Trophoblast cell (in vitro differentiated cells and primary cell): ENCODE data around the gene PC.

ENCODE experiments used
- DNase-seq, 2 donors: peaks; one replicate each; pipeline ENCODE4 v3.0.0-alpha.2; 2016
- H2AFZ ChIP-seq: 2 replicates; pipeline ENCODE4 v1.6.1; 2013; ENCODE audit warnings: low read length, moderate library complexity, mild to moderate bottlenecking; ENCODE audit not compliant: insufficient read depth, poor library complexity
- H2AK5ac ChIP-seq: 2 replicates; pipeline ENCODE4 v1.6.1; 2013; ENCODE audit warnings: mild to moderate bottlenecking, low read length
- H2BK120ac ChIP-seq: 2 replicates; pipeline ENCODE4 v1.6.1; 2013; ENCODE audit warnings: low read length, mild to moderate bottlenecking, moderate library complexity; ENCODE audit not compliant: insufficient read depth, poor library complexity
- H2BK12ac ChIP-seq: 2 replicates; pipeline ENCODE4 v1.6.1; 2013; ENCODE audit warnings: mild to moderate bottlenecking, low read length, moderate library complexity
- H2BK5ac ChIP-seq: 2 replicates; pipeline ENCODE4 v1.6.1; 2013; ENCODE audit warnings: low read length, low read depth, moderate library complexity, mild to moderate bottlenecking; ENCODE audit not compliant: poor library complexity
- H3K14ac ChIP-seq: 2 replicates; pipeline ENCODE4 v1.6.1; 2013; ENCODE audit warnings: mild to moderate bottlenecking, low read length
- H3K18ac ChIP-seq: 2 replicates; pipeline ENCODE4 v1.6.1; 2013; ENCODE audit warnings: mild to moderate bottlenecking, low read length
- H3K23ac ChIP-seq: 2 replicates; pipeline ENCODE4 v1.6.1; 2013; ENCODE audit warnings: low read length
- H3K27ac ChIP-seq: 2 replicates; pipeline ENCODE4 v1.5.1; 2013; ENCODE audit warnings: low read depth, mild to moderate bottlenecking, inconsistent platforms, low read length, moderate library complexity
- H3K27me3 ChIP-seq: 2 replicates; pipeline ENCODE4 v1.6.1; 2013; ENCODE audit warnings: inconsistent platforms, mild to moderate bottlenecking, low read length, moderate library complexity; ENCODE audit not compliant: insufficient read depth
- H3K36me3 ChIP-seq, 2 experiments: 1 replicate in 1 of 2; 2 replicates in 1 of 2; pipeline ENCODE4 v1.6.1; 2013; ENCODE audit warnings: low read length in 2 of 2, mild to moderate bottlenecking in 2 of 2, moderate library complexity in 1 of 2; ENCODE audit not compliant: insufficient read depth in 2 of 2, control insufficient read depth in 1 of 2
- H3K4ac ChIP-seq: 2 replicates; pipeline ENCODE4 v1.6.1; 2013; ENCODE audit warnings: low read depth, mild to moderate bottlenecking, low read length, moderate library complexity
- H3K4me1 ChIP-seq, 2 experiments: 1 replicate in 1 of 2; 2 replicates in 1 of 2; pipeline ENCODE4 v1.6.1; 2013; ENCODE audit warnings: low read length in 2 of 2, mild to moderate bottlenecking in 2 of 2, moderate library complexity in 1 of 2; ENCODE audit not compliant: insufficient read depth in 2 of 2, control insufficient read depth in 1 of 2
- H3K4me2 ChIP-seq: 2 replicates; pipeline ENCODE4 v1.6.1; 2013; ENCODE audit warnings: inconsistent platforms, mild to moderate bottlenecking, low read length, moderate library complexity
- H3K4me3 ChIP-seq: 2 replicates; pipeline ENCODE4 v1.5.1; 2013; ENCODE audit warnings: mild to moderate bottlenecking, low read depth, low read length, inconsistent platforms
- H3K79me1 ChIP-seq: one replicate; pipeline ENCODE4 v1.6.1; 2013; ENCODE audit warnings: low read length
- H3K79me2 ChIP-seq: 2 replicates; pipeline ENCODE4 v1.6.1; 2013; ENCODE audit warnings: low read length, mild to moderate bottlenecking; ENCODE audit not compliant: control insufficient read depth, insufficient read depth, poor library complexity
- H3K9ac ChIP-seq: 2 replicates; pipeline ENCODE4 v1.6.1; 2013; ENCODE audit warnings: mild to moderate bottlenecking, low read length
- H3K9me3 ChIP-seq: 2 replicates; pipeline ENCODE4 v1.6.1; 2013; ENCODE audit warnings: low read depth, mild to moderate bottlenecking, control low read depth, inconsistent platforms, low read length; ENCODE audit not compliant: insufficient read depth
- H4K12ac ChIP-seq: 2 replicates; pipeline ENCODE4 v1.6.1; 2013; ENCODE audit warnings: low read depth, mild to moderate bottlenecking, low read length, moderate library complexity
- H4K8ac ChIP-seq: 2 replicates; pipeline ENCODE4 v1.6.1; 2013; ENCODE audit warnings: low read depth, mild to moderate bottlenecking, low read length, moderate library complexity
- H4K91ac ChIP-seq: one replicate; pipeline ENCODE4 v1.6.1; 2013; ENCODE audit warnings: low read depth, mild to moderate bottlenecking, low read length, moderate library complexity
- WGBS: extraction: QIAGEN DNeasy Blood & Tissue Kit; methylation state at CpG from one replicate; pipeline ENCODE4 v1.1.7; 2013; ENCODE audit warnings: missing lambda C conversion rate; ENCODE audit not compliant: insufficient read length, insufficient coverage; ENCODE audit errors: extremely low coverage; 5-methylcytosine and 5-hydroxymethylcytosine counted together

Gene PC

DNA sequence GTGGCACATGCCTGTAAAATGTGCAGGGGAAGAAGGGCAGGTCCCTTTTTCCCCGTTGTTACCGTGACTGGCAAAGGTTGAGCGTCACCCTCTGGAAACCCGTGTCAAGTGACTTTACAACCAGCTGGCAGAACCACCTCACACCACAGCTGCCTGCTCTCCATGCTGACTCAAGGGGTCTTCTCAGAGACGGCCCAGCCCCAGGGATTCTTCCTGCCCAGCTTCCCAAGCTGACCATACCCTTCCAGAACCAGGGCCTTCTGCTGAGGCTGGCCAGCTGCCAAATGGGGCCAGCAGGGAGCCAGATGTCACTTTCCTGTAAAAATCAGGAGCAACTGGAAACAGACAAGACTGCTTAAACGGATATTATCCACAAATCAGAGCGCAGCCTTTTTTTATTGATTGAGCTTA is 6.3 kb downstream of the PC start:
- H3K79me1 ChIP-seq: peaks cover 4% of the 10 kb centered on the region
- H2BK12ac ChIP-seq: peak overlapping the region; percentile 24
- H4K12ac ChIP-seq: no peak overlapping the region
- no peak overlapping the region for H2BK5ac ChIP-seq
- no peak overlapping the region for H3K4me2 ChIP-seq
- H3K4ac ChIP-seq: no peak overlapping the region
- DNase-seq: no peak
- H3K14ac ChIP-seq: no peak overlapping the region
- peaks cover 7 to 9% of the 10 kb centered on the region in 2 experiments for H3K4me1 ChIP-seq
- H3K9me3 ChIP-seq: no peaks in the 10 kb centered on the region
- no peak overlapping the region for H2AFZ ChIP-seq
- no peaks in the 10 kb centered on the region for H3K79me2 ChIP-seq
- H3K27me3 ChIP-seq: no peaks in the 10 kb centered on the region
- no peak overlapping the region for H2BK120ac ChIP-seq
- peak overlapping the region; percentile 30 for H3K9ac ChIP-seq
- no peak overlapping the region for H3K23ac ChIP-seq
- H2AK5ac ChIP-seq: no peak overlapping the region
- no CpG with 5 or more reads among the region's 7 CpGs for WGBS
- H3K27ac ChIP-seq: no peak overlapping the region
- H4K91ac ChIP-seq: no peak overlapping the region
- H3K4me3 ChIP-seq: no peak overlapping the region
- H3K36me3 ChIP-seq: peaks cover 0 to 2% of the 10 kb centered on the region in 2 experiments
- H4K8ac ChIP-seq: no peak overlapping the region
- no peak overlapping the region for H3K18ac ChIP-seq

DNA sequence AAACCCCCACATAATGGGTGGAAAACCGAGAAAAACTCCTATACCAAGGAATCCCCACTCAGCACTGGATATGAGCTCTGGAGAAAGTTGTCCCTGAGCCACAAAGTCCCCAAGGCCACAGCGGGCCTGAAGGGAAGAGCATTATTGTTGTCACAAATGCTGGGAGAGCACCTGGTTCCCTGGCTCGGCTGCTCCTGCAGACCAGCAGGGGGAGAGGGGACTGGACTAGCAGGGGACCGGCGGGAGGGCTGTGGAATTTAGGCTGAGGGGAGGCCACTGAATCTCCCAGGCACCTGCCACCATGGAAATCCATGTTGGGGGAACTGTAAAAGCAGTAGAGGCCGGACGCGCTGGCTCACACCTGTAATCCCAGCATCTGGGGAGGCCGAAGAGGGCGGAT is 7.0 kb downstream of the PC start:
- peaks cover 3 to 9% of the 10 kb centered on the region in 2 experiments for H3K4me1 ChIP-seq
- H2BK120ac ChIP-seq: peak overlapping the region; percentile 5
- no peak overlapping the region for H3K4ac ChIP-seq
- peak overlapping the region; percentile 28 for H4K91ac ChIP-seq
- H3K23ac ChIP-seq: no peak overlapping the region
- no peak for DNase-seq
- H3K27ac ChIP-seq: no peak overlapping the region
- peak overlapping the region; percentile 41 for H2AK5ac ChIP-seq
- H3K79me1 ChIP-seq: peaks cover 4% of the 10 kb centered on the region
- no peaks in the 10 kb centered on the region for H3K9me3 ChIP-seq
- H3K4me3 ChIP-seq: no peak overlapping the region
- H2BK12ac ChIP-seq: peak overlapping the region; percentile 65
- H2AFZ ChIP-seq: no peak overlapping the region
- peak overlapping the region; percentile 11 for H4K8ac ChIP-seq
- no peak overlapping the region for H3K9ac ChIP-seq
- H4K12ac ChIP-seq: peak overlapping the region; percentile 16
- H3K79me2 ChIP-seq: no peaks in the 10 kb centered on the region
- H2BK5ac ChIP-seq: peak overlapping the region; percentile 13
- H3K4me2 ChIP-seq: no peak overlapping the region
- no CpG with 5 or more reads among the region's 10 CpGs for WGBS
- H3K27me3 ChIP-seq: no peaks in the 10 kb centered on the region
- H3K36me3 ChIP-seq: peaks cover 0 to 2% of the 10 kb centered on the region in 2 experiments
- H3K18ac ChIP-seq: peak overlapping the region; percentile 51
- H3K14ac ChIP-seq: no peak overlapping the region

DNA sequence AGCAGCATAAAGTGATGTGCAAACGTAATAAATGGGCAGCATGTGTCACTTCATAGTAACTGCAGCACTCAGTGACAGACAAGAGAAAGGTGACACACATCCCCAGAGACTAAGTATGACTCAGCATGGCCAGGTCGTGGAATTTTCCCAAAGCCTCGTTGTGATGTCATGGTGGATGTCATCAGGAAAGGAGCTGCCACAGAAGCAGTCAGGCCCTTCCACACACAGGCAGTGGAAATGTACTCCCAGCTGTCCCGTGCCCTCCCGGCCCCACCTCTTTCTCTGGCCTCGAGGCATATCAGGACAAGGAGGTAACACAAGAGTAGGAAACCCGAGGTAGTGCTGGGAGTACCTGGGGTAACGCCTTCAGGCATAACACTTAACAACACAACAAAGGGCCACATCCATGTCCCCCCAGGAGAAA is 8.1 kb downstream of the PC start:
- DNase-seq: peak; percentile 96 to 99
- no CpG with 5 or more reads among the region's 8 CpGs for WGBS
- Histone ChIP-seq H3K27ac (no peak overlapping the region), H3K9me3 (no peaks in the 10 kb centered on the region), H2AK5ac (no peak overlapping the region), H2BK12ac (no peak overlapping the region), H4K8ac (no peak overlapping the region), H3K27me3 (no peaks in the 10 kb centered on the region), H3K4me3 (no peak overlapping the region), H3K4me2 (no peak overlapping the region), H3K36me3 (peaks cover 0 to 2% of the 10 kb centered on the region in 2 experiments), H3K9ac (no peak overlapping the region), H3K79me2 (no peaks in the 10 kb centered on the region), H4K12ac (no peak overlapping the region), H3K4me1 (peaks cover 3 to 9% of the 10 kb centered on the region in 2 experiments), H4K91ac (no peak overlapping the region), H2BK5ac (no peak overlapping the region), H3K79me1 (peaks cover 4% of the 10 kb centered on the region), H3K14ac (no peak overlapping the region), H2AFZ (no peak overlapping the region), H2BK120ac (no peak overlapping the region), H3K4ac (no peak overlapping the region), H3K23ac (no peak overlapping the region), H3K18ac (no peak overlapping the region)

DNA sequence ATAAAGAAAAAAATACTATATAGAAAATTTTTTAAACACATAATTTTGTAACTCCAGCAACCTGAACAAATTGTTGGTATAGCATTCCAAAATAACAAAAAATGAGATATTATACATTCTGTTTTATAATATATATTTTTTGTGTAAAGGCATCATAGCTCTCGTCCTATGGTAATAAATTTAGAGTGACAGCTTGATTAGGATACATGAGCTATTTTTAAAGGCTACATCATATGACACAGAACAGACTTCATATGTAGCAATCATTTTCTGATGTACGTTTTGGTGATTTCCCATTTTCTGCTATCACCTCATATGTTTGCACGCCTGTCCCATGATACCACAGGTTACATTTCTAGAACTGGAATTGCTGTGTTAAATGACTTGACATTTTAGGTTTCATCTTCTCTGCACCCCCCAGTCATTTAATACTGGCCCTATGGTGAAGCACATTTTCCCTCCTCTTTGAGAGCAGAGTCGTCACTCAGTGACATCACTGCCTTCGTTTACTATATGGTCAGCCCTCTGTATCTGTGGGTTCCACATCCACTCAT is 19.5 kb downstream of the PC start:
- WGBS: no CpG with 5 or more reads among the region's 5 CpGs
- H3K4me2 ChIP-seq: no peak overlapping the region

More for the DNA sequence above, 19.5 kb downstream of the PC start:
- Histone ChIP-seq H3K27ac (no peak overlapping the region), H3K14ac (no peak overlapping the region), H3K23ac (no peak overlapping the region), H3K9me3 (no peaks in the 10 kb centered on the region), H4K8ac (no peak overlapping the region), H3K79me2 (no peaks in the 10 kb centered on the region), H4K91ac (no peak overlapping the region), H2BK12ac (no peak overlapping the region), H4K12ac (no peak overlapping the region), H3K27me3 (no peaks in the 10 kb centered on the region), H3K9ac (no peak overlapping the region), H3K79me1 (no peaks in the 10 kb centered on the region), H3K4ac (no peak overlapping the region), H2BK120ac (no peak overlapping the region), H2AFZ (no peak overlapping the region), H3K4me3 (no peak overlapping the region), H3K4me1 (peaks cover 0 to 2% of the 10 kb centered on the region in 2 experiments), H3K36me3 (no peaks in the 10 kb centered on the region), H2BK5ac (no peak overlapping the region), H2AK5ac (no peak overlapping the region), H3K18ac (no peak overlapping the region)
- DNase-seq: no peak
